Measurements from ENCODE around the gene THSD4. TPM values are rescaled to one million over a fixed set of nuclear protein-coding genes. Genes with fewer than 3 reads are reported as not detected.
A peak's percentile ranks its signal among the peaks of the same experiment; 100 is the strongest.

THSD4 gene
- total RNA-seq, 2 experiments from 2014 or later = not detected

- ChIA-PET CTCF (interaction anchor here (0.6 to 4.0 kb wide), 18 partner anchors 10 to 899 kb away, joined by 3 to 16 read pairs (median 4); no protein-coding TSS in a partner anchor), POLR2A (no interaction called here)
- Mint-ChIP-seq H3K4me1 (ENCODE audit: low read depth) (peaks cover 5% of the 10 kb centered on the region), H3K36me3 (ENCODE audit: low read depth) (no peaks in the 10 kb centered on the region), H3K9me3 (ENCODE audit: insufficient read depth) (no peaks in the 10 kb centered on the region), H3K27ac (no peak overlapping the region), H3K4me3 (no peak overlapping the region), H3K27me3 (ENCODE audit: low read depth) (peaks cover 9% of the 10 kb centered on the region)
- DNase-seq = peak; percentile 42
- peak; percentile 55 for ATAC-seq
Measured at GRCh38 chr15:71780115-71780976, 665.1 kb downstream of the THSD4 start.

- ChIA-PET POLR2A (no interaction called here), CTCF (interaction anchor here (1.0 to 4.0 kb wide), 10 partner anchors 10 to 387 kb away, joined by 3 to 16 read pairs (median 4); no protein-coding TSS in a partner anchor)
- Mint-ChIP-seq H3K27me3 (ENCODE audit: low read depth) (peaks cover 11% of the 10 kb centered on the region), H3K4me3 (no peak overlapping the region), H3K36me3 (ENCODE audit: low read depth) (no peaks in the 10 kb centered on the region), H3K27ac (no peak overlapping the region), H3K4me1 (ENCODE audit: low read depth) (peaks cover 5% of the 10 kb centered on the region), H3K9me3 (ENCODE audit: insufficient read depth) (no peaks in the 10 kb centered on the region)
- DNase-seq (no peak), ATAC-seq (no peak)
Measured at GRCh38 chr15:71781179-71781964, 666.1 kb downstream of the THSD4 start.

- H3K4me1 Mint-ChIP-seq (ENCODE audit: low read depth) = peaks cover 5% of the 10 kb centered on the region
- POLR2A ChIA-PET = no interaction called here
Measured at GRCh38 chr15:71781965-71782265, 666.6 kb downstream of the THSD4 start.

GRCh38 chr15:71782422-71783165 lies 667.3 kb downstream of the THSD4 start:
- ATAC-seq (no peak), DNase-seq (no peak)
- CTCF ChIA-PET = interaction anchor here (4.0 kb wide), 1 partner anchor 373 kb away, joined by 16 read pairs; no protein-coding TSS in a partner anchor
- H3K27ac Mint-ChIP-seq = no peak overlapping the region
- POLR2A ChIA-PET = no interaction called here
- no peak overlapping the region for H3K4me3 Mint-ChIP-seq
- no peaks in the 10 kb centered on the region for H3K36me3 Mint-ChIP-seq (ENCODE audit: low read depth)
- H3K27me3 Mint-ChIP-seq (ENCODE audit: low read depth) = peaks cover 9% of the 10 kb centered on the region
- no peaks in the 10 kb centered on the region for H3K9me3 Mint-ChIP-seq (ENCODE audit: insufficient read depth)
- H3K4me1 Mint-ChIP-seq (ENCODE audit: low read depth) = peaks cover 5% of the 10 kb centered on the region

More at GRCh38 chr15:71781965-71782265, 666.6 kb downstream of the THSD4 start:
- CTCF ChIA-PET = interaction anchor here (1.0 to 4.0 kb wide), 3 partner anchors 23 to 374 kb away, joined by 5 to 16 read pairs (median 5); no protein-coding TSS in a partner anchor
- Mint-ChIP-seq H3K36me3 (ENCODE audit: low read depth) (no peaks in the 10 kb centered on the region), H3K27me3 (ENCODE audit: low read depth) (peaks cover 9% of the 10 kb centered on the region), H3K27ac (no peak overlapping the region), H3K9me3 (ENCODE audit: insufficient read depth) (no peaks in the 10 kb centered on the region), H3K4me3 (no peak overlapping the region)
- DNase-seq (no peak), ATAC-seq (no peak)

- H3K9me3 Mint-ChIP-seq (ENCODE audit: insufficient read depth) = no peaks in the 10 kb centered on the region
- ChIA-PET CTCF (interaction anchor here (0.7 to 1.2 kb wide), 4 partner anchors 16 to 393 kb away, joined by 3 to 4 read pairs (median 3); no protein-coding TSS in a partner anchor), POLR2A (no interaction called here)
- no peak overlapping the region for H3K27ac Mint-ChIP-seq
- H3K4me1 Mint-ChIP-seq (ENCODE audit: low read depth) = peaks cover 5% of the 10 kb centered on the region
- DNase-seq (no peak), ATAC-seq (no peak)
- peaks cover 9% of the 10 kb centered on the region for H3K27me3 Mint-ChIP-seq (ENCODE audit: low read depth)
- no peak overlapping the region for H3K4me3 Mint-ChIP-seq
- no peaks in the 10 kb centered on the region for H3K36me3 Mint-ChIP-seq (ENCODE audit: low read depth)
Measured at GRCh38 chr15:71784719-71785118, 669.4 kb downstream of the THSD4 start.

GRCh38 chr15:71785996-71786395 lies 670.7 kb downstream of the THSD4 start:
- peaks cover 9% of the 10 kb centered on the region for H3K27me3 Mint-ChIP-seq (ENCODE audit: low read depth)
- no peak overlapping the region for H3K4me3 Mint-ChIP-seq
- ATAC-seq (no peak), DNase-seq (no peak)
- no peak overlapping the region for H3K27ac Mint-ChIP-seq
- no peaks in the 10 kb centered on the region for H3K4me1 Mint-ChIP-seq (ENCODE audit: low read depth)
- ChIA-PET CTCF (interaction anchor here (0.9 to 1.4 kb wide), 3 partner anchors 18 to 368 kb away, joined by 3 read pairs; no protein-coding TSS in a partner anchor), POLR2A (no interaction called here)
- no peaks in the 10 kb centered on the region for H3K36me3 Mint-ChIP-seq (ENCODE audit: low read depth)
- no peaks in the 10 kb centered on the region for H3K9me3 Mint-ChIP-seq (ENCODE audit: insufficient read depth)

GRCh38 chr15:71786673-71787072 lies 671.4 kb downstream of the THSD4 start:
- no peaks in the 10 kb centered on the region for H3K9me3 Mint-ChIP-seq (ENCODE audit: insufficient read depth)
- CTCF ChIA-PET = interaction anchor here (1.4 kb wide), 1 partner anchor 35 kb away, joined by 3 read pairs; no protein-coding TSS in a partner anchor
- H3K27ac Mint-ChIP-seq = no peak overlapping the region
- DNase-seq = no peak
- POLR2A ChIA-PET = no interaction called here
- H3K4me3 Mint-ChIP-seq = no peak overlapping the region
- H3K27me3 Mint-ChIP-seq (ENCODE audit: low read depth) = peaks cover 6% of the 10 kb centered on the region
- no peaks in the 10 kb centered on the region for H3K36me3 Mint-ChIP-seq (ENCODE audit: low read depth)
- no peaks in the 10 kb centered on the region for H3K4me1 Mint-ChIP-seq (ENCODE audit: low read depth)
- no peak for ATAC-seq

- POLR2A ChIA-PET = no interaction called here
- DNase-seq (no peak), ATAC-seq (no peak)
- Mint-ChIP-seq H3K27me3 (ENCODE audit: low read depth) (peaks cover 6% of the 10 kb centered on the region), H3K36me3 (ENCODE audit: low read depth) (no peaks in the 10 kb centered on the region), H3K27ac (no peak overlapping the region), H3K4me3 (no peak overlapping the region), H3K9me3 (ENCODE audit: insufficient read depth) (no peaks in the 10 kb centered on the region), H3K4me1 (ENCODE audit: low read depth) (no peaks in the 10 kb centered on the region)
- CTCF ChIA-PET = no interaction called here
Measured at GRCh38 chr15:71788646-71789579, 673.6 kb downstream of the THSD4 start.

- ATAC-seq (no peak), DNase-seq (no peak)
- ChIA-PET POLR2A (no interaction called here), CTCF (no interaction called here)
- H3K36me3 Mint-ChIP-seq (ENCODE audit: low read depth) = no peaks in the 10 kb centered on the region
- no peak overlapping the region for H3K27ac Mint-ChIP-seq
- H3K9me3 Mint-ChIP-seq (ENCODE audit: insufficient read depth) = no peaks in the 10 kb centered on the region
- no peak overlapping the region for H3K4me3 Mint-ChIP-seq
- H3K27me3 Mint-ChIP-seq (ENCODE audit: low read depth) = peaks cover 5% of the 10 kb centered on the region
- no peaks in the 10 kb centered on the region for H3K4me1 Mint-ChIP-seq (ENCODE audit: low read depth)
Measured at GRCh38 chr15:71789616-71790015, 674.3 kb downstream of the THSD4 start.

- POLR2A ChIA-PET = no interaction called here
- H3K27me3 Mint-ChIP-seq (ENCODE audit: low read depth) = peaks cover 2% of the 10 kb centered on the region
Measured at GRCh38 chr15:71790081-71790480, 674.8 kb downstream of the THSD4 start.

GRCh38 chr15:71791975-71792374 lies 676.7 kb downstream of the THSD4 start:
- H3K27ac Mint-ChIP-seq = no peak overlapping the region
- no peaks in the 10 kb centered on the region for H3K4me1 Mint-ChIP-seq (ENCODE audit: low read depth)
- CTCF ChIA-PET = interaction anchor here (1.7 kb wide), 1 partner anchor 11 kb away, joined by 3 read pairs; no protein-coding TSS in a partner anchor
- POLR2A ChIA-PET = no interaction called here
- H3K9me3 Mint-ChIP-seq (ENCODE audit: insufficient read depth) = no peaks in the 10 kb centered on the region
- no peaks in the 10 kb centered on the region for H3K36me3 Mint-ChIP-seq (ENCODE audit: low read depth)
- no peaks in the 10 kb centered on the region for H3K27me3 Mint-ChIP-seq (ENCODE audit: low read depth)
- no peak for DNase-seq
- H3K4me3 Mint-ChIP-seq = no peak overlapping the region
- no peak for ATAC-seq

More at GRCh38 chr15:71790081-71790480, 674.8 kb downstream of the THSD4 start:
- no peaks in the 10 kb centered on the region for H3K9me3 Mint-ChIP-seq (ENCODE audit: insufficient read depth)
- H3K4me1 Mint-ChIP-seq (ENCODE audit: low read depth) = no peaks in the 10 kb centered on the region
- ATAC-seq (no peak), DNase-seq (no peak)
- no peak overlapping the region for H3K4me3 Mint-ChIP-seq
- H3K27ac Mint-ChIP-seq = no peak overlapping the region
- no peaks in the 10 kb centered on the region for H3K36me3 Mint-ChIP-seq (ENCODE audit: low read depth)
- CTCF ChIA-PET = interaction anchor here (1.7 kb wide), 1 partner anchor 10 kb away, joined by 3 read pairs; no protein-coding TSS in a partner anchor

All from activated CD8-positive, alpha-beta T cell treated with anti-CD3 and anti-CD28 coated beads, Interleukin-2, amount 10 ng/mL, durations not matched to agents 7 days and 5 days (primary cell).